Measurements from ENCODE around the gene PLK4.
"Not testable (repeated sequence)": the region's sequence is repeated elsewhere in the genome, so short reads cannot be mapped to it uniquely, and the experiment has no call there.

PLK4 gene

GRCh38 chr4:127920521-127920920, 39.8 kb downstream of the PLK4 start:
- H3K79me2 ChIP-seq: no peaks in the 10 kb centered on the region
- H3K27ac ChIP-seq: no peak overlapping the region
- H3K27me3 ChIP-seq (ENCODE audit: control insufficient read depth, insufficient read depth, low read length): no peaks in the 10 kb centered on the region
- TF ChIP-seq, protein P1, sequence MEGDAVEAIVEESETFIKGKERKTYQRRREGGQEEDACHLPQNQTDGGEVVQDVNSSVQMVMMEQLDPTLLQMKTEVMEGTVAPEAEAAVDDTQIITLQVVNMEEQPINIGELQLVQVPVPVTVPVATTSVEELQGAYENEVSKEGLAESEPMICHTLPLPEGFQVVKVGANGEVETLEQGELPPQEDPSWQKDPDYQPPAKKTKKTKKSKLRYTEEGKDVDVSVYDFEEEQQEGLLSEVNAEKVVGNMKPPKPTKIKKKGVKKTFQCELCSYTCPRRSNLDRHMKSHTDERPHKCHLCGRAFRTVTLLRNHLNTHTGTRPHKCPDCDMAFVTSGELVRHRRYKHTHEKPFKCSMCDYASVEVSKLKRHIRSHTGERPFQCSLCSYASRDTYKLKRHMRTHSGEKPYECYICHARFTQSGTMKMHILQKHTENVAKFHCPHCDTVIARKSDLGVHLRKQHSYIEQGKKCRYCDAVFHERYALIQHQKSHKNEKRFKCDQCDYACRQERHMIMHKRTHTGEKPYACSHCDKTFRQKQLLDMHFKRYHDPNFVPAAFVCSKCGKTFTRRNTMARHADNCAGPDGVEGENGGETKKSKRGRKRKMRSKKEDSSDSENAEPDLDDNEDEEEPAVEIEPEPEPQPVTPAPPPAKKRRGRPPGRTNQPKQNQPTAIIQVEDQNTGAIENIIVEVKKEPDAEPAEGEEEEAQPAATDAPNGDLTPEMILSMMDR (IDR thresholded peaks at IDR 0.05): no peak
- no peak overlapping the region for H2AFZ ChIP-seq
- no peaks in the 10 kb centered on the region for H3K4me1 ChIP-seq
- H3K4me3 ChIP-seq (ENCODE audit: low read depth, low read length): no peak overlapping the region
- no peaks in the 10 kb centered on the region for H3K9me3 ChIP-seq (ENCODE audit: control insufficient read depth, low read length)
- H3K4me2 ChIP-seq (ENCODE audit: low read length): no peak overlapping the region
- H3K9ac ChIP-seq: no peak overlapping the region
- no peaks in the 10 kb centered on the region for H3K36me3 ChIP-seq (ENCODE audit: control insufficient read depth, insufficient read depth, low read length)

- no peak overlapping the region for H3K9ac ChIP-seq
- no peak overlapping the region for H3K4me2 ChIP-seq (ENCODE audit: low read length)
- TF ChIP-seq, protein P1 (IDR thresholded peaks at IDR 0.05): no peak
- H3K27me3 ChIP-seq (ENCODE audit: control insufficient read depth, insufficient read depth, low read length): no peaks in the 10 kb centered on the region
- H3K27ac ChIP-seq: no peak overlapping the region
- H3K9me3 ChIP-seq (ENCODE audit: control insufficient read depth, low read length): no peaks in the 10 kb centered on the region
- no peaks in the 10 kb centered on the region for H3K4me1 ChIP-seq
- no peaks in the 10 kb centered on the region for H3K79me2 ChIP-seq
- no peak overlapping the region for H3K4me3 ChIP-seq (ENCODE audit: low read depth, low read length)
- no peaks in the 10 kb centered on the region for H3K36me3 ChIP-seq (ENCODE audit: control insufficient read depth, insufficient read depth, low read length)
- H2AFZ ChIP-seq: no peak overlapping the region
Measured at GRCh38 chr4:127922226-127922625, 41.5 kb downstream of the PLK4 start.

DNA sequence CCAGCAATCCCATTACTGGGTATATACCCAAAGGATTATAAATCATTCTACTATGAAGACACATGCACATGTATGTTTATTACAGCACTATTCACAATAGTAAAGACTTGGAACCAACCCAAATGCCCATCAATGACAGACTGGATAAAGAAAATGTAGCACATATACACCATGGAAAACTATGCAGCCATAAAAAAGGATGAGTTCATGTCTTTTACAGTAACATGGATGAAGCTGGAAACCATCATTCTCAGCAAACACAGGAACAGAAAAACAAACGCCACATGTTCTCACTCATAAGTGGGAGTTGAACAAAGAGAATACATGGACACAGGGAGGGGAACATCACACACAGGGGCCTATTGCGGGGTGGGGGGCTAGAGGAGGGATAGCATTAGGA, 45.0 kb downstream of the PLK4 start:
- H3K36me3 ChIP-seq (ENCODE audit: control insufficient read depth, insufficient read depth, low read length); H2AFZ ChIP-seq; H3K4me1 ChIP-seq; H3K9ac ChIP-seq; H3K79me2 ChIP-seq; H3K4me2 ChIP-seq (ENCODE audit: low read length); H3K27me3 ChIP-seq (ENCODE audit: control insufficient read depth, insufficient read depth, low read length); H3K9me3 ChIP-seq (ENCODE audit: control insufficient read depth, low read length); H3K4me3 ChIP-seq (ENCODE audit: low read depth, low read length); H3K27ac ChIP-seq: not testable (repeated sequence)

GRCh38 chr4:127930175-127930574, 49.5 kb downstream of the PLK4 start:
- H3K4me3 ChIP-seq (ENCODE audit: low read depth, low read length): no peak overlapping the region
- TF ChIP-seq, protein P1 (IDR thresholded peaks at IDR 0.05): no peak
- no peak overlapping the region for H3K9ac ChIP-seq
- no peaks in the 10 kb centered on the region for H3K9me3 ChIP-seq (ENCODE audit: control insufficient read depth, low read length)
- no peaks in the 10 kb centered on the region for H3K36me3 ChIP-seq (ENCODE audit: control insufficient read depth, insufficient read depth, low read length)
- H3K27me3 ChIP-seq (ENCODE audit: control insufficient read depth, insufficient read depth, low read length): no peaks in the 10 kb centered on the region
- H3K79me2 ChIP-seq: no peaks in the 10 kb centered on the region
- no peak overlapping the region for H2AFZ ChIP-seq
- no peaks in the 10 kb centered on the region for H3K4me1 ChIP-seq
- H3K27ac ChIP-seq: no peak overlapping the region
- H3K4me2 ChIP-seq (ENCODE audit: low read length): no peak overlapping the region

DNA sequence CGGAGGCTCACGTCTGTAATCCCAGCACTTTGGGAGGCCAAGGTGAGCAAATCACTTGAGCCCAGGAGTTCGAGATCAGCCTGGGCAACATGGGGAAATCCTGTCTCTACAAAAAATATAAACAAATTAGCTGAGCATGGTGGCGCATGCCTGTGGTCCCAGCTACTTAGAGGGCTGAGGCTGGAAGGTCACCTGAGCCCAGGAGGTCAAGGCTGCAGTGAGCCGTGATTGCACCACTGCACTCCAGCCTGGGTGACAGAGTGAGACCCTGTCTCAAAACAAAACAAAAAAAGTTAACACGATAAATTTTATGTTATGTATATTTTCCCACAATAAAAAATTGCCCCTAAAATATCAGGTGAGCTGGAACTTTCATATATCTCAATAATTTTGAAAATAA, 51.1 kb downstream of the PLK4 start:
- H3K4me3 ChIP-seq (ENCODE audit: low read depth, low read length); H3K36me3 ChIP-seq (ENCODE audit: control insufficient read depth, insufficient read depth, low read length); H3K79me2 ChIP-seq; H3K27me3 ChIP-seq (ENCODE audit: control insufficient read depth, insufficient read depth, low read length); H2AFZ ChIP-seq; H3K4me1 ChIP-seq; H3K27ac ChIP-seq; H3K9me3 ChIP-seq (ENCODE audit: control insufficient read depth, low read length); H3K9ac ChIP-seq; H3K4me2 ChIP-seq (ENCODE audit: low read length): not testable (repeated sequence)

DNA sequence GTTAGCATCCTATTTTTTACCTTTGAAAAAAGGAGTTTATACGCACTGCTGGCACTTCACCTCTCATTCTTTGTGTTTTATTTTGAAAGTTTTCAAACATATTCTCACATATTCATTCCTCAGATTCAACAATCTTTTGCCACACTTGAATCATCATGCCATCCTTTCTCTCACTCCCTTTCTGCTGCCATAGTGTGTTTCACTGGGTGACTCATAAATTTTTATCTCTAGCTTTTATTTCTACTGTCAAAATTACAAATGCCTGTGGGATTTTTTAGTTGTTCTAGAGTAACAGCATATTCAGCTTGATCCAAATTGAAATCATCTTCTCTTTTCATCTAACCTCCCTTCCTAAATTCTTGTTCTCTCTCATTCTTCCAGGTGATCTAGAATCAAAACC, 56.3 kb downstream of the PLK4 start:
- no peak overlapping the region for H3K9ac ChIP-seq
- no peak overlapping the region for H2AFZ ChIP-seq
- no peaks in the 10 kb centered on the region for H3K4me1 ChIP-seq
- H3K27me3 ChIP-seq (ENCODE audit: control insufficient read depth, insufficient read depth, low read length): no peaks in the 10 kb centered on the region
- H3K79me2 ChIP-seq: no peaks in the 10 kb centered on the region
- H3K36me3 ChIP-seq (ENCODE audit: control insufficient read depth, insufficient read depth, low read length): no peaks in the 10 kb centered on the region
- no peak overlapping the region for H3K4me2 ChIP-seq (ENCODE audit: low read length)
- no peak overlapping the region for H3K27ac ChIP-seq
- H3K4me3 ChIP-seq (ENCODE audit: low read depth, low read length): no peak overlapping the region
- TF ChIP-seq, protein P1 (IDR thresholded peaks at IDR 0.05): no peak
- no peaks in the 10 kb centered on the region for H3K9me3 ChIP-seq (ENCODE audit: control insufficient read depth, low read length)

Data from parathyroid adenoma (tissue), 2 donors.